Fibroblast of pulmonary artery (primary cell): ENCODE measurements around the gene SMARCAD1.

Source experiments
- DNase-seq: peaks from one replicate; pipeline ENCODE4 v3.0.0-alpha.2; 2010; ENCODE audit warnings: low read depth
- H3K4me3 ChIP-seq: replicated peaks from 2 replicates; pipeline ENCODE4 v1.5.1; 2011; ENCODE audit warnings: low read depth, mild to moderate bottlenecking, control low read depth, low read length, moderate library complexity
- TF ChIP-seq, protein P1 (sequence below): IDR thresholded peaks from 2 replicates; pipeline ENCODE4 v1.5.1; 2011; ENCODE audit warnings: mild to moderate bottlenecking, control low read depth, low read length, inconsistent platforms; ENCODE audit errors: missing control alignments

SMARCAD1 gene

DNA sequence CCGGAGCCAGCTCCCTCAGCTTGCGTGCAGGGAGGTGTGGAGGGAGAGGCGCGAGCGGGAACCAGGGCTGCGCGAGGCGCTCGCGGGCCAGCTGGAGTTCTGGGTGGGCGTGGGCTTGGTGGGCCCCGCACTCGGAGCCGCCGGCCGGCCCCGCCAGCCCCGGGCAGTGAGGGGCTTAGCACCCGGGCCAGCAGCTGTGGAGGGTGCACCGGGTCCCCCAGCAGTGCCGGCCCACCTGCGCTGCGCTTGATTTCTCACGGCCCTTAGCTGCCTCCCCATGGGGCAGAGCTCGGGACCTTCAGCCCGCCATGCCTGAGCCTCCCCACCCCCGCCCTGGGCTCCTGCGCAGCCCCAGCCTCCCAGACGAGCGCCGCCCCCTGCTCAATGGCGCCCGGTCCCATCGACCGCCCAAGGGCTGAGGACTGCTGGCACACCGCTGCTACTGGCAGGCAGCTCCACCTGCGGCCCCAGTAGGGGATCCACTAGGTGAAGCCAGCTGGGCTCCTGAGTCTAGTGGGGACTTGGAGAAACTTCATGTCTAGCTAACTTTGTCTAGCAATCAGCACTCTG lies 37.8 kb upstream of the SMARCAD1 start:
- TF ChIP-seq, protein P1, sequence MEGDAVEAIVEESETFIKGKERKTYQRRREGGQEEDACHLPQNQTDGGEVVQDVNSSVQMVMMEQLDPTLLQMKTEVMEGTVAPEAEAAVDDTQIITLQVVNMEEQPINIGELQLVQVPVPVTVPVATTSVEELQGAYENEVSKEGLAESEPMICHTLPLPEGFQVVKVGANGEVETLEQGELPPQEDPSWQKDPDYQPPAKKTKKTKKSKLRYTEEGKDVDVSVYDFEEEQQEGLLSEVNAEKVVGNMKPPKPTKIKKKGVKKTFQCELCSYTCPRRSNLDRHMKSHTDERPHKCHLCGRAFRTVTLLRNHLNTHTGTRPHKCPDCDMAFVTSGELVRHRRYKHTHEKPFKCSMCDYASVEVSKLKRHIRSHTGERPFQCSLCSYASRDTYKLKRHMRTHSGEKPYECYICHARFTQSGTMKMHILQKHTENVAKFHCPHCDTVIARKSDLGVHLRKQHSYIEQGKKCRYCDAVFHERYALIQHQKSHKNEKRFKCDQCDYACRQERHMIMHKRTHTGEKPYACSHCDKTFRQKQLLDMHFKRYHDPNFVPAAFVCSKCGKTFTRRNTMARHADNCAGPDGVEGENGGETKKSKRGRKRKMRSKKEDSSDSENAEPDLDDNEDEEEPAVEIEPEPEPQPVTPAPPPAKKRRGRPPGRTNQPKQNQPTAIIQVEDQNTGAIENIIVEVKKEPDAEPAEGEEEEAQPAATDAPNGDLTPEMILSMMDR = no peak
- H3K4me3 ChIP-seq = no peak overlapping the region
- no peak for DNase-seq

DNA sequence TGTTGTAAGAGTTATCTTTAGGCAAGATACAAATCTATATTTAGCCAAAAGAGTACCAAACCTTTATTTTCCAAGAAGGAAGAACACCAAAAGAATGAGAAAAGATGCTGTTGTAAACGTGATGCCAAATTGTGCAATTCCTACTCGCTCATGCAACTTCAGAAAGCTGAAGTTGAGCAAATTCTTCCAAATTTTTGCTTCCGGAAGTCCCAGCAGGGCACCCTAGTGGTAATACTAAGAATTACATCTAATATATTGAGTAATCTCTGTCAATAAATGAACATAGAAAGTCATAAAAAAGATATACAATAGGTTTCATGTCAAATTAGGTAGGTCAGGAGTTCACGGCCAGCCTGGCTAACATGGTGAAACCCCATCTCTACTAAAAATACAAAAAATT lies 36.0 kb upstream of the SMARCAD1 start:
- peak; percentile 4 for DNase-seq
- TF ChIP-seq, protein P1 = peak; percentile 36
- no peak overlapping the region for H3K4me3 ChIP-seq

DNA sequence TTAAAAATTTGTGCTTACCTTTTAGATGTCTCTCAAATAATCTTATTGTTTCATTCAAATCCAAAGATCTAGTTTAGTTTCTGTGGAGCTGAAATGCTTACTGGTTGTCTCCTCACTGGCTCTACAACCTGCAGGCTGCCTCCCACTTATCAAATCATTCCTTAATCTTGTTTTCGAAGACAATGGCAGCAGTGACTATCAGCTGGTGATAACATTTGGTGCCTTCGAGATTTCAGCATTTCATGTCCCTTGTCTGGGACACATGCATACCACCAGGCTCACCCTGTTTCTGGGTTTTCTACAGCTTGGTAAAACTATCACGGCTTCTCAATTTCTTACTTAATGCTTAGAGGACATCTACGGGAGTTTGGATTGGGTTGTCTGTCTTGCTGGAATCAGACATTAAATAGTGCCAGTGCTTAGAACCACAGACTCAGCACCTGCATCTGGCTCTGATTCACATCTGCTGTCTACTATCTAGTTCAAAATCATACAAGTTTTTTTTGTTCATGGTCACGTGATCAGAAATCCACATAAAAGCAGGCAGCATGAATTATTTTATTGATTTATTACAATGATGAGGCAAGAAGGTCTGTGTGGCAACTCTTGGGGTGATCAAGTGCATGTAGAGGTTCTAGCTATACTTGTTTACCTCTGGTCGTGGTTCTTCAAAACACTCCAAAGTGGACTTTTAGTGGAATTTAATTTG lies 32.0 kb upstream of the SMARCAD1 start:
- DNase-seq = no peak
- H3K4me3 ChIP-seq = no peak overlapping the region
- TF ChIP-seq, protein P1 = no peak

DNA sequence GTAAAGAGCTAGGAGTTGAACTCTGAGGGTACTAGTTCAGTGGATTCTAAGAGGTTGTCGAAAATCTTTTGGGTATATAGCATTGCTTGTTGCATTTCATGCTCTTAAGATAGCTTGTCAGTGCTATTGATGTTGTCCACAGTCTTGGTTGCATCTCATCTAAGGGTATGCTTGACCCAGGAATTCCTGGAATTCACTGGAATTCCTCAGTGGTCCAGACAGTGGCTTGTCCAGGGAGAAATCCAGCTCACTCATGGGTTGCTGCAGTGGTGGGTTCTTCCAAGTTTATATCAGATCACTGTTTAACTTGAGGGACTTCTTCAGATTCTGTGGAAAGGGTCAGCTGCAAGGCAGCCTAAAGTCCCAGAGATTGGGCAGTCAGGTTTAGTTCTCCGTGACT lies 29.8 kb upstream of the SMARCAD1 start:
- DNase-seq = no peak
- no peak overlapping the region for H3K4me3 ChIP-seq
- TF ChIP-seq, protein P1 = no peak

DNA sequence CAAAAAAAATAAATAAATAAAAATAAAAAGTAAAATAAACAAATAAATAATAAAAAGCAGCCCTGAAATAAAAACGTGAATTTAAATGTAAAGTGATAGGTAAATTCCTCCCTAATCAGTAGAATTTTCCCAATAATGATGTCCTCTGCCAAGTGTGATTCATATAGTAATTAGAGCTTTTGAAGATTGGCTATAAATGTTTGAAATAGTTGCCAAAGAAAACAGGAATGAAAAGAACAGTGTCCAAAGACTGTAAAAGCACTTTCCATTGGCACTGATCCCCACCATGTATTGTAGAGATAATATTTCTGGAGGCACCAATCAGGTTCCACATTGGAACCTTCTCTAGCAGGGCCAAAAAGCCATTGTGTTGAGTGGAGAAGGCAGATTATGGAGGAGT lies 25.9 kb upstream of the SMARCAD1 start:
- TF ChIP-seq, protein P1 = no peak
- H3K4me3 ChIP-seq = no peak overlapping the region
- DNase-seq = no peak

DNA sequence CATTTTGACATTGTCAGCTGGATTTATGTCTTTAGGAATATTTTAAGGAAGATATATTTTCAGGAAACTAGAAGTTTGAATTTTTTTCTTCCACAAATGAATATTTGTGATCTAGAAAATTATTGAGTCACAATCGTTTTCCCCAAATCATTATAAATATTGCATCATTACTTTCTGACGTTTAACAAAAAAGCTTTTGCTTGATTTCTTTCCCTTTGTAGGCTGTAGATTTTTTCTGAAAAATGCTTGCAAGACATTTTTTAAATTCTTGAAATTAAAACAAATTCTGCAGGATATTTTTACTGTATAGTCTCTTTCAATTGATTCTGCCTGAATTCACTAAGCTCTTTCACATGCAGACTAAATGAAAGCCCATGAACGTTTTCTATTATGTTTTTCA lies 4.9 kb upstream of the SMARCAD1 start:
- no peak overlapping the region for H3K4me3 ChIP-seq
- DNase-seq = no peak
- TF ChIP-seq, protein P1 = no peak

DNA sequence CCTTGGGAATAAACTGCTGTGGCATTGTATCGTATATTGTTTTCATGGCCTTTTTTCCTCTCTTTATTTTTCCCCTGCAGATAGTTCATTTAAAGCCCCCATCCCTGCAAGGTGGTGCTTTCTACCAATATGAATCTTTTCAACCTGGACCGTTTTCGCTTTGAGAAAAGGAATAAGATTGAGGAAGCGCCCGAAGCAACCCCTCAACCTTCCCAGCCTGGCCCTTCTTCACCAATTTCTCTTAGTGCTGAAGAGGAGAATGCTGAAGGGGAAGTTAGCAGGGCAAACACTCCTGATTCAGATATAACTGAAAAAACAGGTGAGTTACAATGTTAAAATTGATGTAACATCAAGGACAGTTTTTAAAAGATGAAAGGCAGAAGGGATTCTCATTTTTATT lies 601 bp downstream of the SMARCAD1 start:
- H3K4me3 ChIP-seq = peak overlapping the region; percentile 94
- TF ChIP-seq, protein P1 = no peak
- DNase-seq = no peak
